ENCODE measurements around the gene GXYLT2. TPM values are rescaled to one million over a fixed set of nuclear protein-coding genes. Genes with fewer than 3 reads are reported as not detected.
"Not testable (repeated sequence)": the region's sequence is repeated elsewhere in the genome, so short reads cannot be mapped to it uniquely, and the experiment has no call there.

Gene GXYLT2
- polyA plus RNA-seq, 3 donors: 0.04 TPM; not detected in 2

DNA sequence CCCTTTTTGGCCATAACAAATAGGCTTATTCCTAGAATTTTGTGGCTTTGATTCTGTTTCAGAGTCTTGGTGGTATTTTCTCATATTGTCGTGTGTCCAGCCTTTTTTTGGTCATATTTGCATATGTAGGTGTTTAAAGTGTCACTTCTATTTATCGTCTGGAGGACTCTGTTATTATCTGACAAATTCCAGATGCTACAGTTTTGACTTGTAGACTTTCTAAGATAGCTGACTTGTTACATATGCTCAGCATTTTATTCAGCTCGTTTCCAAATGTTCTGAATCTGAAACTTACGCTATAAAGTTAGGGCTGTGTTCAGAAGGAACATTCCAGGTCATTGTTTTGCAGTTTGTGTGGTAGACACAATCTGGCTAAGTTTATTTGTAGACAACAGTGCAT is 110.6 kb downstream of the GXYLT2 start:
- Mint-ChIP-seq H3K4me1 (peaks cover 37% of the 10 kb centered on the region), H3K27me3 (ENCODE audit: low read depth in 3 of 3) (peaks cover 0 to 2% (median 0%) of the 10 kb centered on the region in 3 donors), H3K4me3 (peak overlapping the region in 1 of 2 donors; percentile 48), H3K9me3 (peaks cover 0 to 1% (median 0%) of the 10 kb centered on the region in 7 donors), H3K36me3 (peaks cover 30 to 37% of the 10 kb centered on the region in 2 donors), H3K27ac (peak overlapping the region in 4 of 7 donors; percentile 42 to 82 (median 66))
- peak overlapping the region in 1 of 3 experiments; percentile 96 for H3K4me3 ChIP-seq (replicated peaks in 1 of 3; ENCODE audit: low read depth in 2 of 3, low read length in 3 of 3)
- no peaks in the 10 kb centered on the region for H3K27me3 ChIP-seq (ENCODE audit: control insufficient read depth in 2 of 2, insufficient read depth in 2 of 2, low read length in 2 of 2)
- H3K4me1 ChIP-seq (ENCODE audit: control insufficient read depth in 1 of 2, insufficient read depth in 2 of 2, low read length in 2 of 2): peaks cover 25 to 40% of the 10 kb centered on the region in 2 donors
- peak overlapping the region; percentile 98 for H3K4me2 ChIP-seq (replicated peaks; ENCODE audit: extremely low read depth, low read length, poor library complexity, severe bottlenecking)
- 69% methylated on average over 3 of the region's 4 CpGs for WGBS (ENCODE audit: insufficient coverage)
- H3K36me3 ChIP-seq (replicated peaks in 1 of 2; ENCODE audit: control insufficient read depth in 1 of 2, insufficient read depth in 2 of 2, low read length in 2 of 2): peaks cover 18 to 48% of the 10 kb centered on the region in 2 donors
- no peak overlapping the region for H3K9ac ChIP-seq (ENCODE audit: insufficient read depth, low read length, poor library complexity, severe bottlenecking)
- peak overlapping the region in 1 of 2 donors; percentile 96 for H3K27ac ChIP-seq (ENCODE audit: low read depth in 1 of 2, low read length in 2 of 2)
- H3K79me2 ChIP-seq (ENCODE audit: insufficient read depth, low read length): peaks cover 66% of the 10 kb centered on the region
- H3K9me3 ChIP-seq (replicated peaks in 1 of 2; ENCODE audit: control insufficient read depth in 1 of 2, insufficient read depth in 1 of 2, low read length in 2 of 2): no peaks in the 10 kb centered on the region
- DNase-seq: no peak
- intact Hi-C loops (cut with micrococcal nuclease): loop anchor here in 1 of 2 donors (5.0 to 10.0 kb wide), 2 partner anchors 54 to 151 kb away; partner anchors contain the start of gene SHQ1
- H2AFZ ChIP-seq (ENCODE audit: insufficient read depth, low read depth, low read length, poor library complexity, severe bottlenecking): no peak overlapping the region
- peaks cover 56% of the 10 kb centered on the region for H4K20me1 ChIP-seq (ENCODE audit: insufficient read depth, low read length)
- TF ChIP-seq, protein P1, sequence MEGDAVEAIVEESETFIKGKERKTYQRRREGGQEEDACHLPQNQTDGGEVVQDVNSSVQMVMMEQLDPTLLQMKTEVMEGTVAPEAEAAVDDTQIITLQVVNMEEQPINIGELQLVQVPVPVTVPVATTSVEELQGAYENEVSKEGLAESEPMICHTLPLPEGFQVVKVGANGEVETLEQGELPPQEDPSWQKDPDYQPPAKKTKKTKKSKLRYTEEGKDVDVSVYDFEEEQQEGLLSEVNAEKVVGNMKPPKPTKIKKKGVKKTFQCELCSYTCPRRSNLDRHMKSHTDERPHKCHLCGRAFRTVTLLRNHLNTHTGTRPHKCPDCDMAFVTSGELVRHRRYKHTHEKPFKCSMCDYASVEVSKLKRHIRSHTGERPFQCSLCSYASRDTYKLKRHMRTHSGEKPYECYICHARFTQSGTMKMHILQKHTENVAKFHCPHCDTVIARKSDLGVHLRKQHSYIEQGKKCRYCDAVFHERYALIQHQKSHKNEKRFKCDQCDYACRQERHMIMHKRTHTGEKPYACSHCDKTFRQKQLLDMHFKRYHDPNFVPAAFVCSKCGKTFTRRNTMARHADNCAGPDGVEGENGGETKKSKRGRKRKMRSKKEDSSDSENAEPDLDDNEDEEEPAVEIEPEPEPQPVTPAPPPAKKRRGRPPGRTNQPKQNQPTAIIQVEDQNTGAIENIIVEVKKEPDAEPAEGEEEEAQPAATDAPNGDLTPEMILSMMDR (IDR thresholded peaks at IDR 0.05): no peak

DNA sequence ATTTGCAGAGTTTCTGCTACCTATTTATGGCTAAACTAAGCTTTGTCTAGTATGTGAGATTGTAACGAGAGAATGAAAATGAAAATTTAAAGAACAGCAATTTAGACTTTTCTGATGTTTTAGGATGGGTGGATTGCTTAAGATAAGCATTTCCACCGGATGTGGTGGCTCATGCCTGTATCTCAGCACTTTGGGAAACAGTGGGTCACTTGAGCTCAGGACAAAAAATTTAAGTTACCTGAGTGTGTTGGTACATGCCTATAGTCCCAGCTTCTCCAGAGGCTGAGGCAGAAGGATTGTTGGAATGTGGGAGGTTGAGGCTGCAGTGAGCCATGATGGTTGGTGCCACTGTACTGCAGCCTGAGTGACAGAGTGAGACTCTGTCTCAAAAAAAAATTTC is 112.1 kb downstream of the GXYLT2 start:
- peaks cover 80% of the 10 kb centered on the region for H3K79me2 ChIP-seq (ENCODE audit: insufficient read depth, low read length)
- peak overlapping the region in 1 of 3 experiments; percentile 96 for H3K4me3 ChIP-seq (replicated peaks in 1 of 3; ENCODE audit: low read depth in 2 of 3, low read length in 3 of 3)
- WGBS (ENCODE audit: insufficient coverage): 11% methylated on average over 2 of the region's 2 CpGs
- H3K27me3 ChIP-seq (ENCODE audit: control insufficient read depth in 2 of 2, insufficient read depth in 2 of 2, low read length in 2 of 2): no peaks in the 10 kb centered on the region
- Mint-ChIP-seq H3K4me3 (no peak overlapping the region), H3K4me1 (peaks cover 37% of the 10 kb centered on the region), H3K27ac (peak overlapping the region in 3 of 7 donors; percentile 25 to 77 (median 46)), H3K9me3 (peaks cover 0 to 3% (median 0%) of the 10 kb centered on the region in 7 donors), H3K27me3 (ENCODE audit: low read depth in 3 of 3) (peaks cover 0 to 3% (median 0%) of the 10 kb centered on the region in 3 donors), H3K36me3 (peaks cover 43 to 52% of the 10 kb centered on the region in 2 donors)
- H3K9ac ChIP-seq (ENCODE audit: insufficient read depth, low read length, poor library complexity, severe bottlenecking): no peak overlapping the region
- intact Hi-C loops (cut with micrococcal nuclease): loop anchor here in 1 of 2 donors (5.0 to 10.0 kb wide), 2 partner anchors 55 to 153 kb away; partner anchors contain the start of gene SHQ1
- H4K20me1 ChIP-seq (ENCODE audit: insufficient read depth, low read length): peaks cover 71% of the 10 kb centered on the region
- DNase-seq: peak in 1 of 3 donors; percentile 53
- peak overlapping the region in 1 of 2 donors; percentile 64 for H3K27ac ChIP-seq (ENCODE audit: low read depth in 1 of 2, low read length in 2 of 2)
- no peaks in the 10 kb centered on the region for H3K9me3 ChIP-seq (replicated peaks in 1 of 2; ENCODE audit: control insufficient read depth in 1 of 2, insufficient read depth in 1 of 2, low read length in 2 of 2)
- peak overlapping the region; percentile 28 for H3K4me2 ChIP-seq (replicated peaks; ENCODE audit: extremely low read depth, low read length, poor library complexity, severe bottlenecking)
- H3K36me3 ChIP-seq (replicated peaks in 1 of 2; ENCODE audit: control insufficient read depth in 1 of 2, insufficient read depth in 2 of 2, low read length in 2 of 2): peaks cover 24 to 62% of the 10 kb centered on the region in 2 donors
- H3K4me1 ChIP-seq (ENCODE audit: control insufficient read depth in 1 of 2, insufficient read depth in 2 of 2, low read length in 2 of 2): peaks cover 25 to 40% of the 10 kb centered on the region in 2 donors
- no peak overlapping the region for H2AFZ ChIP-seq (ENCODE audit: insufficient read depth, low read depth, low read length, poor library complexity, severe bottlenecking)
- TF ChIP-seq, protein P1 (IDR thresholded peaks at IDR 0.05): no peak

DNA sequence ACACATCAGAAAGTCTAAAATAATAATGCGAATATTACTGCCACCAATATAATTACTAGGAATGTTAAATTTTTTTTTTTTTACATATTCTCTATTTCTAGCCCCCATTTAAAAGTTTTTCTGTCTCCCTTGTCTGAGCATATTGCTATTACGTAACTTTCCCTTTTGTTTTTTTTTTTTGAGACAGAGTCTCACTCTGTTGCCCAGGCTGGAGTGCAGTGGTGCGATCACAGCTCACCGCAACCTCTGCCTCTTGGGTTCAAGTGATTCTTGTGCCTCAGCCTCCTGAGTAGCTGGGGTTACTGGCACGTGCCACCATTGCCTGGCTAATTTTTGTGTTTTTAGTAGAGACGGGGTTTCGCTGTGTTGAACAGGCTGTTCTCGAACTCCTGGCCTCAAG is 115.2 kb downstream of the GXYLT2 start:
- H2AFZ ChIP-seq (ENCODE audit: insufficient read depth, low read depth, low read length, poor library complexity, severe bottlenecking); H3K4me3 ChIP-seq (replicated peaks in 1 of 3; ENCODE audit: low read depth in 2 of 3, low read length in 3 of 3); intact Hi-C loops (cut with micrococcal nuclease); H3K27ac ChIP-seq (ENCODE audit: low read depth in 1 of 2, low read length in 2 of 2); H3K4me2 ChIP-seq (replicated peaks; ENCODE audit: extremely low read depth, low read length, poor library complexity, severe bottlenecking); H3K9me3 ChIP-seq (replicated peaks in 1 of 2; ENCODE audit: control insufficient read depth in 1 of 2, insufficient read depth in 1 of 2, low read length in 2 of 2); H3K27me3 Mint-ChIP-seq (ENCODE audit: low read depth in 3 of 3); DNase-seq; H3K9me3 Mint-ChIP-seq; H3K27me3 ChIP-seq (ENCODE audit: control insufficient read depth in 2 of 2, insufficient read depth in 2 of 2, low read length in 2 of 2); H3K4me3 Mint-ChIP-seq; H3K9ac ChIP-seq (ENCODE audit: insufficient read depth, low read length, poor library complexity, severe bottlenecking): not testable (repeated sequence)
- peak overlapping the region in 3 of 7 donors; percentile 37 to 67 (median 64) for H3K27ac Mint-ChIP-seq
- WGBS (ENCODE audit: insufficient coverage): 100% methylated on average over 5 of the region's 8 CpGs
- Histone ChIP-seq H4K20me1 (ENCODE audit: insufficient read depth, low read length) (peaks cover 100% of the 10 kb centered on the region), H3K36me3 (replicated peaks in 1 of 2; ENCODE audit: control insufficient read depth in 1 of 2, insufficient read depth in 2 of 2, low read length in 2 of 2) (peaks cover 45 to 91% of the 10 kb centered on the region in 2 donors), H3K79me2 (ENCODE audit: insufficient read depth, low read length) (peaks cover 99% of the 10 kb centered on the region), H3K4me1 (ENCODE audit: control insufficient read depth in 1 of 2, insufficient read depth in 2 of 2, low read length in 2 of 2) (peaks cover 17 to 26% of the 10 kb centered on the region in 2 donors)
- peaks cover 63 to 80% of the 10 kb centered on the region in 2 donors for H3K36me3 Mint-ChIP-seq
- H3K4me1 Mint-ChIP-seq: peaks cover 33% of the 10 kb centered on the region

All from CD14-positive monocyte (primary cell).